Adipose tissue (tissue), 3 donors: ENCODE results near the gene TRA2B. TPM values are rescaled to one million over a fixed set of nuclear protein-coding genes. Genes with fewer than 3 reads are reported as not detected.

Experiments
- H3K27ac ChIP-seq: one replicate; pipeline ENCODE4 v1.5.1; 2013; ENCODE audit warnings: low read depth, low read length
- WGBS, 3 donors: extraction: QIAGEN DNeasy Blood & Tissue Kit; methylation state at CpG; one replicate each; pipeline ENCODE4 v1.1.7; 2013; 5-methylcytosine and 5-hydroxymethylcytosine counted together
- polyA plus RNA-seq, 3 donors: library from polyadenylated mRNA; stranded (reverse); fragments of 200-250 nt; gene quantifications; one replicate each; pipeline ENCODE4 v1.2.3, GENCODE V29; 2013
- donor health status: healthy with polysubstance abuse.
- donor health status: Bipolar disorder and iron deficiency.
- donor health status: healthy.

The TRA2B gene
- polyA plus RNA-seq, 3 donors, result 25.8 to 96.8 (median 82.3) TPM

GRCh38 chr3:185933374-185934173 is 4.2 kb downstream of the TRA2B start:
- H3K27ac ChIP-seq, result no peak overlapping the region

GRCh38 chr3:185931777-185932612 is 5.8 kb downstream of the TRA2B start:
- 8 to 12% (median 9%) methylated on average over 8 of the region's 8 CpGs for WGBS, 3 donors
- no peak overlapping the region for H3K27ac ChIP-seq

- H3K27ac ChIP-seq, result no peak overlapping the region
- WGBS, 3 donors, result 47 to 54% (median 54%) methylated on average over 3 of the region's 3 CpGs
These were observed 7.3 kb downstream of the TRA2B start for GRCh38 chr3:185930393-185931107.

- H3K27ac ChIP-seq, result no peak overlapping the region
- 6 to 21% (median 15%) methylated on average over 3 of the region's 3 CpGs for WGBS, 3 donors
These were observed 8.3 kb downstream of the TRA2B start for GRCh38 chr3:185929192-185930151.

- WGBS, 3 donors, result 0 to 21% (median 10%) methylated on average over 1 of the region's 1 CpG
- H3K27ac ChIP-seq, result no peak overlapping the region
These were observed 9.3 kb downstream of the TRA2B start for GRCh38 chr3:185928496-185928895.

- no peak overlapping the region for H3K27ac ChIP-seq
These were observed 10.2 kb downstream of the TRA2B start for GRCh38 chr3:185927501-185928200.

GRCh38 chr3:185926445-185926844 is 11.4 kb downstream of the TRA2B start:
- 23 to 67% (median 55%) methylated on average over 9 of the region's 9 CpGs for WGBS, 3 donors
- H3K27ac ChIP-seq, result no peak overlapping the region

More at GRCh38 chr3:185927501-185928200, 10.2 kb downstream of the TRA2B start:
- WGBS, 3 donors, result 9 to 22% (median 19%) methylated on average over 1 of the region's 1 CpG

- no peak overlapping the region for H3K27ac ChIP-seq
- WGBS, 3 donors, result 90 to 93% (median 91%) methylated on average over 14 of the region's 14 CpGs
These were observed 12.5 kb downstream of the TRA2B start for GRCh38 chr3:185925353-185925752.

GRCh38 chr3:185924375-185924774 is 13.4 kb downstream of the TRA2B start:
- WGBS, 3 donors, result 83 to 89% (median 84%) methylated on average over 7 of the region's 7 CpGs
- no peak overlapping the region for H3K27ac ChIP-seq

- no peak overlapping the region for H3K27ac ChIP-seq
- WGBS, 3 donors, result 84 to 92% (median 89%) methylated on average over 4 of the region's 4 CpGs
These were observed 17.6 kb downstream of the TRA2B start for GRCh38 chr3:185920184-185920583.

GRCh38 chr3:185916042-185916833 is 21.6 kb downstream of the TRA2B start:
- no peak overlapping the region for H3K27ac ChIP-seq
- WGBS, 3 donors, result 91 to 92% (median 92%) methylated on average over 5 of the region's 5 CpGs

GRCh38 chr3:185915642-185916041 is 22.2 kb downstream of the TRA2B start:
- 87 to 90% (median 89%) methylated on average over 4 of the region's 4 CpGs for WGBS, 3 donors

GRCh38 chr3:185914911-185915629 is 22.7 kb downstream of the TRA2B start:
- WGBS, 3 donors, result 93 to 95% (median 93%) methylated on average over 6 of the region's 6 CpGs
- no peak overlapping the region for H3K27ac ChIP-seq

More at GRCh38 chr3:185915642-185916041, 22.2 kb downstream of the TRA2B start:
- H3K27ac ChIP-seq, result no peak overlapping the region

GRCh38 chr3:185912929-185913901 is 24.6 kb downstream of the TRA2B start:
- no peak overlapping the region for H3K27ac ChIP-seq
- WGBS, 3 donors, result 70 to 82% (median 81%) methylated on average over 7 of the region's 7 CpGs

GRCh38 chr3:185912512-185912911 is 25.3 kb downstream of the TRA2B start:
- no peak overlapping the region for H3K27ac ChIP-seq
- 86 to 95% (median 91%) methylated on average over 11 of the region's 11 CpGs for WGBS, 3 donors
